Neural crest cell (in vitro differentiated cells): Measurements from ENCODE around the gene ABCG2. TPM values are rescaled to one million over a fixed set of nuclear protein-coding genes. Genes with fewer than 3 reads are reported as not detected.

Source experiments
- DNase-seq: peaks from one replicate; pipeline ENCODE4 v3.0.0; 2021; ENCODE audit warnings: low read depth, mixed read lengths, low spot score
- H3K27ac Mint-ChIP-seq: one replicate; pipeline ENCODE4 v1.8.0; 2021; ENCODE audit warnings: mild to moderate bottlenecking, mixed read lengths; ENCODE audit not compliant: unreplicated experiment
- H3K27me3 Mint-ChIP-seq: 2 replicates; pipeline ENCODE4 v1.8.0; 2021; ENCODE audit warnings: low read depth, mild to moderate bottlenecking, mixed read lengths
- H3K36me3 Mint-ChIP-seq: 2 replicates; pipeline ENCODE4 v1.8.0; 2021; ENCODE audit warnings: low read depth, mild to moderate bottlenecking, mixed read lengths
- H3K4me1 Mint-ChIP-seq: 2 replicates; pipeline ENCODE4 v1.8.0; 2021; ENCODE audit warnings: mixed read lengths
- H3K4me3 Mint-ChIP-seq: one replicate; pipeline ENCODE4 v1.8.0; 2021; ENCODE audit warnings: mild to moderate bottlenecking, mixed read lengths
- H3K9me3 Mint-ChIP-seq: 2 replicates; pipeline ENCODE4 v1.8.0; 2021; ENCODE audit warnings: mixed read lengths
- total RNA-seq: library from RNA; stranded (reverse); gene quantifications from 2 replicates; pipeline ENCODE4 v1.2.1, GENCODE V29; 2021
- TF ChIP-seq, protein P1 (sequence below): fragments of 200-600 bp; sonication (generic); conservative IDR thresholded peaks from 2 replicates; pipeline ENCODE4 v1.5.0; 2021; ENCODE audit warnings: antibody characterized with exemption, mild to moderate bottlenecking

ABCG2 gene
- total RNA-seq, 1 donor from 2014 or later = 5.1 TPM

DNA sequence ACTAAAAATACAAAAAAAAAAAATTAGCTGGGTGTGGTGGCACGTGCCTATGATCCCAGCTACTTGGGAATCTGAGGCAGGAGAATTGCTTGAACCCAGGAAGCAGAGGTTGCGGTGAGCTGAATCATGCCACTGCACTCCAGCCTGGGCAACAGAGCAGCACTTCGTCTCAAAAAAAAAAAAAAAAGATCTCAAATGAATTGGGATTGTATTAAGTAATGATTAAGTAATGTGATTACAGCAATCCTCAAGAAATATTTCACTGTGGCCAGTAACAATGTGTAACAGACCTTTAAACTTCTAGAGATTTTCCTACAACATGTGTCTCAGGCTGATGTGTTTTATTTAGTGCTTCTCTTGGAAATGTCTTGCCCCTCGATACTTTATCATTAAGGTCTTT is 104.2 kb downstream of the ABCG2 start:
- H3K36me3 Mint-ChIP-seq = peaks cover 3% of the 10 kb centered on the region
- TF ChIP-seq, protein P1, sequence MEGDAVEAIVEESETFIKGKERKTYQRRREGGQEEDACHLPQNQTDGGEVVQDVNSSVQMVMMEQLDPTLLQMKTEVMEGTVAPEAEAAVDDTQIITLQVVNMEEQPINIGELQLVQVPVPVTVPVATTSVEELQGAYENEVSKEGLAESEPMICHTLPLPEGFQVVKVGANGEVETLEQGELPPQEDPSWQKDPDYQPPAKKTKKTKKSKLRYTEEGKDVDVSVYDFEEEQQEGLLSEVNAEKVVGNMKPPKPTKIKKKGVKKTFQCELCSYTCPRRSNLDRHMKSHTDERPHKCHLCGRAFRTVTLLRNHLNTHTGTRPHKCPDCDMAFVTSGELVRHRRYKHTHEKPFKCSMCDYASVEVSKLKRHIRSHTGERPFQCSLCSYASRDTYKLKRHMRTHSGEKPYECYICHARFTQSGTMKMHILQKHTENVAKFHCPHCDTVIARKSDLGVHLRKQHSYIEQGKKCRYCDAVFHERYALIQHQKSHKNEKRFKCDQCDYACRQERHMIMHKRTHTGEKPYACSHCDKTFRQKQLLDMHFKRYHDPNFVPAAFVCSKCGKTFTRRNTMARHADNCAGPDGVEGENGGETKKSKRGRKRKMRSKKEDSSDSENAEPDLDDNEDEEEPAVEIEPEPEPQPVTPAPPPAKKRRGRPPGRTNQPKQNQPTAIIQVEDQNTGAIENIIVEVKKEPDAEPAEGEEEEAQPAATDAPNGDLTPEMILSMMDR = no peak

DNA sequence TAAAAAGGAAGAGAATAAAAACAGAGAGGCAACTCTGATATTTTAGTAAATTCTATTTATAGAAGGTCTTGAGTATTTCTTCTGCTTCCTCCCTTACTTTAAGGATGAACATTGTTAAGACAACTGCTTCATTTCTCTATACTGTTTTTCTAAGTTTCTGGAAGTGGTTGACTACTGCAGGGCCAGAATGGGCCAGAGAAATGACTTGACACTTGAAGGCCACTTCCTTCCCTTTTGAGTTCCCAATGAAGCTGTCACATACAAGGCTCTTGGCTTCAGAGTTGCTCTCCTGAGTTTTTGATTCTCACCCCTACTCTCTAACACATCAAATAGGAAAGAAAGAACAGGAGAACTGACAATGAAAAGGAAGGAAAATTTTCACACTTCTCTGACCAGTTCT is 113.4 kb downstream of the ABCG2 start:
- no peak overlapping the region for H3K4me3 Mint-ChIP-seq
- H3K9me3 Mint-ChIP-seq = no peaks in the 10 kb centered on the region
- no peaks in the 10 kb centered on the region for H3K27me3 Mint-ChIP-seq
- no peak for DNase-seq
- TF ChIP-seq, protein P1 = no peak
- no peaks in the 10 kb centered on the region for H3K4me1 Mint-ChIP-seq
- H3K27ac Mint-ChIP-seq = no peak overlapping the region
- H3K36me3 Mint-ChIP-seq = peaks cover 7% of the 10 kb centered on the region

More for the DNA sequence above, 104.2 kb downstream of the ABCG2 start:
- DNase-seq = no peak
- H3K9me3 Mint-ChIP-seq = no peaks in the 10 kb centered on the region
- no peak overlapping the region for H3K27ac Mint-ChIP-seq
- H3K4me3 Mint-ChIP-seq = no peak overlapping the region
- no peaks in the 10 kb centered on the region for H3K4me1 Mint-ChIP-seq
- H3K27me3 Mint-ChIP-seq = no peaks in the 10 kb centered on the region

DNA sequence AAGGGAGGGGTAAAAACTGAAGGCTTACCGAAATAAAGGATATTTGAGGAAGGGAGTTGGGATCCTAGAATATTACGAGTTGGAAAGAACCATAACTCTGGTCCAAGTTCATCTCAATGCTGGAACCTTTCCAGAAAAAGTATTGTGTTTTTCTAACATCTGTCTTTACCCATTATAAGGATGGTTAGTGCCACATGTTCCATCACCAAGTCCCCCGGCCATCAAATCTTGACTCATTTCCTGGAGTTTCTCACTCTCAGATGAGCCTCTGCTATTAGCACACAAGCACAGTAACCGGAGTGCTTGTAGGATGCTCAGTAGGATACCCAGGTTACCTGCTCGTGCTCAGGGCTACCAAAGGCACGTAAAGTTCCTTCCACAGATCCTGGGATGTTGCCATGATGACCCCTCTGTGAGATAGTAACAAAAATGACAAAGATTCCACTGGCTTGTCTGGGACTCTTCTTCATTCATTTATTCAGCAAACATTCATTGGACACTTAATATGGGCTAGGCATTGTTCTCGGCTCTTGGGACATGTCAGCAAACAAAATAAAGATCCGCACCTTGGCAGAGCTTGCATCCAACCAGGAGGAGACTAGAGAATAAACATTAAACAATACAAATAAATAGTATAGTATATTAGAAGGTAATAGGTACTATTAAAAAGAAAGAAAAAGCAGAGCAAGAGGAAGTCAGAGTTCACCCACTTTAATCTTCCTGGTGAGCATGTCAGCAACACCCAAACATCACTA is 114.7 kb downstream of the ABCG2 start:
- no peaks in the 10 kb centered on the region for H3K4me1 Mint-ChIP-seq
- no peaks in the 10 kb centered on the region for H3K27me3 Mint-ChIP-seq
- peaks cover 12% of the 10 kb centered on the region for H3K36me3 Mint-ChIP-seq
- no peaks in the 10 kb centered on the region for H3K9me3 Mint-ChIP-seq
- DNase-seq = no peak
- H3K4me3 Mint-ChIP-seq = no peak overlapping the region
- TF ChIP-seq, protein P1 = no peak
- H3K27ac Mint-ChIP-seq = no peak overlapping the region

DNA sequence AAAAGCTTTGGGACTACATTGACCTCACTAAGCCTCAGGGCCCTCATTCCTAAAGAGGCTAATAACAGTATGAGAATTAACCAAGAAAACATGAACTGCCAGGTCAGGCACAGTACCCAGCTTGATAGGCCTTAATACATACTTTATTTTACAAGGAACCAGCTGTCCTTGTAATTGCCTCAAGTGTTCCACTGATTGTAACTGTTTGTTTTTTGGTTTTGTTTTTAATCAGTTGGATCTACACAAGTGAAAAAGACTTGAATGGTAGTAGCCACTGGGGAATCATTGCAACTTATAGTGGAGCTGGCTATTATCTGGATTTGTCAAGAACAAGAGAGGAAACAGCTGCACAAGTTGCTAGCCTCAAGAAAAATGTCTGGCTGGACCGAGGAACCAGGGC is 115.4 kb downstream of the ABCG2 start:
- Mint-ChIP-seq H3K36me3 (peaks cover 17% of the 10 kb centered on the region), H3K9me3 (no peaks in the 10 kb centered on the region), H3K27ac (no peak overlapping the region), H3K4me1 (no peaks in the 10 kb centered on the region), H3K27me3 (no peaks in the 10 kb centered on the region), H3K4me3 (no peak overlapping the region)
- no peak for DNase-seq
- TF ChIP-seq, protein P1 = no peak

DNA sequence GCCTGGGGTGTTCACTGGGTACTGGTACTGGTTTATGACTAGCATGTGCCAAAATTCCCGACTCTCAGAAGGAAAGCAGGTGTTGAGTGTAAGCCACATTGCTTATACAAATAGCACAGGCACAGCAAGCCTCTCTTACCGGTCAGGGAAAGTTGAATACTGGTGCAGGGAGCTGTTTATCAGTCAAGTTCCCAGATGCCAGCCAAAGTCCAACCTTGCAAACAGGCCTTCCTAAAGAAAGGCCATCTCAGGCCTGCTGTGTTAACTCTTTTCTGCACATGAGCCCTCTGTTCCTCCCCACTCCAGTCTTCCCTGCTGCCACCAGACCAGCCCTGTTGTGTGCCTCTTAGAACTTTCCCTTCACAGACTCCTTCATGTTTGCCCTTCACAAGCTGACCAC is 116.8 kb downstream of the ABCG2 start:
- no peak overlapping the region for H3K27ac Mint-ChIP-seq
- no peaks in the 10 kb centered on the region for H3K4me1 Mint-ChIP-seq
- peaks cover 15% of the 10 kb centered on the region for H3K36me3 Mint-ChIP-seq
- H3K27me3 Mint-ChIP-seq = no peaks in the 10 kb centered on the region
- H3K4me3 Mint-ChIP-seq = no peak overlapping the region
- no peaks in the 10 kb centered on the region for H3K9me3 Mint-ChIP-seq
- TF ChIP-seq, protein P1 = no peak
- no peak for DNase-seq
